GM19193 (cell line): ENCODE results near the gene TSPAN3.

Experiments used
- POLR2A ChIP-seq: IDR thresholded peaks from 4 replicates; pipeline ENCODE4 v1.6.1; 2011; ENCODE audit not compliant: insufficient read depth, insufficient read length; ENCODE audit errors: extremely low read depth

Gene TSPAN3

GRCh38 chr15:77009646-77010311 lies 61.1 kb downstream of the TSPAN3 start:
- TF ChIP-seq POLR2A, result no peak

- no peak for TF ChIP-seq POLR2A
Measured at GRCh38 chr15:77009176-77009575, 61.7 kb downstream of the TSPAN3 start.

GRCh38 chr15:77004189-77004588 lies 66.7 kb downstream of the TSPAN3 start:
- no peak for TF ChIP-seq POLR2A

GRCh38 chr15:77002954-77003912 lies 67.7 kb downstream of the TSPAN3 start:
- no peak for TF ChIP-seq POLR2A

GRCh38 chr15:77002436-77002835 lies 68.5 kb downstream of the TSPAN3 start:
- no peak for TF ChIP-seq POLR2A

- no peak for TF ChIP-seq POLR2A
Measured at GRCh38 chr15:77001966-77002365, 68.9 kb downstream of the TSPAN3 start.

- TF ChIP-seq POLR2A, result no peak
Measured at GRCh38 chr15:77001351-77001750, 69.6 kb downstream of the TSPAN3 start.

- TF ChIP-seq POLR2A, result no peak
Measured at GRCh38 chr15:76999996-77000395, 70.9 kb downstream of the TSPAN3 start.

- TF ChIP-seq POLR2A, result no peak
Measured at GRCh38 chr15:76998663-76999285, 72.1 kb downstream of the TSPAN3 start.

- TF ChIP-seq POLR2A, result no peak
Measured at GRCh38 chr15:76996526-76997401, 74.1 kb downstream of the TSPAN3 start.

GRCh38 chr15:76996076-76996525 lies 74.8 kb downstream of the TSPAN3 start:
- no peak for TF ChIP-seq POLR2A

GRCh38 chr15:76994971-76995945 lies 75.7 kb downstream of the TSPAN3 start, which contains the start of gene PSTPIP1:
Gene PSTPIP1 (plus strand): TSS chr15:76995126. CDS start chr15:76995574, 448 bp downstream.
- TF ChIP-seq POLR2A, result peak; percentile 73

- no peak for TF ChIP-seq POLR2A
Measured at GRCh38 chr15:76994496-76994895, 76.4 kb downstream of the TSPAN3 start.
